HCT116 (cell line): ENCODE measurements around the gene GRIN3A. TPM values are rescaled to one million over a fixed set of nuclear protein-coding genes. Genes with fewer than 3 reads are reported as not detected.

ENCODE experiments used
- ATAC-seq: fragments of 200-7000 bp; cut with Tn5 transposase; 2 replicates; pipeline ENCODE4 v1.9.1; 2020; ENCODE audit warnings: mild to moderate bottlenecking, moderate library complexity
- BruUV-seq: library from RNA; stranded (reverse); fragments of 400-500 nt; replicated peaks from 2 replicates; lab custom pipeline; 2021; lab: Mats Ljungman, UMichigan
- CTCF ChIA-PET: fragments of 300-600 bp; sonication (Branson Sonifier 250); formaldehyde crosslinking; loops from one replicate; lab custom pipeline; 2021; ENCODE audit warnings: antibody characterized with exemption; lab: Charles Lee
- POLR2A ChIA-PET: fragments of 300-600, 350-600 bp; sonication (Branson Sonifier 250); formaldehyde crosslinking; loops from one replicate; lab custom pipeline; 2021; ENCODE audit warnings: antibody characterized with exemption; lab: Charles Lee
- RAD21 ChIA-PET, 2 experiments: fragments of 300-600 bp; sonication (Branson Sonifier 250); formaldehyde crosslinking; loops; one replicate each; lab custom pipeline; 2023; ENCODE audit warnings: low total read pairs in 2 of 2; ENCODE audit not compliant: uncharacterized antibody in 2 of 2, unreplicated experiment in 2 of 2, low non-redundant PET in 1 of 2; lab: Charles Lee
- DNase-seq: peaks from one replicate; pipeline ENCODE4 v3.0.0-alpha.2; 2010; ENCODE audit warnings: low read depth, low spot score
- H2AFZ ChIP-seq: fragments of 200-600 bp; shearing (Covaris generic), sonication (generic); 2 replicates; pipeline ENCODE4 v1.6.1; 2017; ENCODE audit warnings: low read depth, mixed run types, mixed read lengths, antibody characterized with exemption, low read length; ENCODE audit not compliant: poor library complexity, severe bottlenecking
- H3K27ac ChIP-seq: 2 replicates; pipeline ENCODE4 v1.5.1; 2012; ENCODE audit warnings: low read depth, low read length
- H3K27me3 ChIP-seq: fragments of 200-600 bp; sonication (generic); 2 replicates; pipeline ENCODE4 v1.6.1; 2016; ENCODE audit warnings: mixed run types, low read length, mixed read lengths; ENCODE audit not compliant: insufficient read depth
- H3K36me3 ChIP-seq, 2 experiments: fragments of 200-500 bp in 1 of 2; fragments of 200-600 bp in 1 of 2; sonication (Bioruptor generic) in 1 of 2; sonication (generic) in 1 of 2; 2 replicates each; pipeline versions ENCODE4 v1.5.1 to v1.6.1; 2014 to 2016; ENCODE audit warnings: low read length in 2 of 2, inconsistent platforms in 1 of 2, mixed read lengths in 1 of 2, mixed run types in 1 of 2; ENCODE audit not compliant: insufficient read depth in 2 of 2, control insufficient read depth in 1 of 2
- H3K4me1 ChIP-seq, 2 experiments: fragments of 200-600 bp in 1 of 2; sonication (generic) in 1 of 2; 2 replicates each; pipeline versions ENCODE4 v1.5.1 to v1.6.1; 2012 to 2017; ENCODE audit warnings: low read length in 2 of 2, inconsistent platforms in 1 of 2, mild to moderate bottlenecking in 1 of 2, mixed read lengths in 1 of 2, mixed run types in 1 of 2, moderate library complexity in 1 of 2; ENCODE audit not compliant: insufficient read depth in 2 of 2, control insufficient read depth in 1 of 2
- H3K4me2 ChIP-seq: fragments of 200-600 bp; sonication (generic); 2 replicates; pipeline ENCODE4 v1.6.1; 2017; ENCODE audit warnings: mixed run types, low read length, mixed read lengths
- H3K4me3 ChIP-seq, 2 experiments: fragments of 200-600 bp in 1 of 2; sonication (generic) in 1 of 2; replicated peaks in 1 of 2; 2 replicates each; pipeline ENCODE4 v1.5.1; 2011 to 2016; ENCODE audit warnings: low read length in 2 of 2, control low read depth in 1 of 2, low read depth in 1 of 2, mild to moderate bottlenecking in 1 of 2, mixed read lengths in 1 of 2, mixed run types in 1 of 2
- H3K79me2 ChIP-seq: fragments of 200-600 bp; sonication (generic); 2 replicates; pipeline ENCODE4 v1.6.1; 2017; ENCODE audit warnings: mild to moderate bottlenecking, mixed run types, low read length, moderate library complexity, mixed read lengths; ENCODE audit not compliant: insufficient read depth
- H3K9ac ChIP-seq: fragments of 200-600 bp; sonication (generic); 2 replicates; pipeline ENCODE4 v1.6.1; 2016; ENCODE audit warnings: low read length, mixed read lengths
- H3K9me2 ChIP-seq: fragments of 200-600 bp; sonication (generic), shearing (Covaris generic); 2 replicates; pipeline ENCODE4 v1.6.1; 2017; ENCODE audit warnings: mixed run types, mild to moderate bottlenecking, moderate library complexity; ENCODE audit not compliant: insufficient read depth
- H3K9me3 ChIP-seq, 2 experiments: fragments of 200-500 bp in 1 of 2; fragments of 200-600 bp in 1 of 2; sonication (Bioruptor generic) in 1 of 2; sonication (generic) in 1 of 2; 2 replicates each; pipeline ENCODE4 v1.6.1; 2014 to 2017; ENCODE audit warnings: low read length in 2 of 2, mixed read lengths in 2 of 2, inconsistent platforms in 1 of 2, low read depth in 1 of 2, mild to moderate bottlenecking in 1 of 2, mixed run types in 1 of 2, moderate library complexity in 1 of 2; ENCODE audit not compliant: control insufficient read depth in 1 of 2, insufficient read depth in 1 of 2
- H4K20me1 ChIP-seq: fragments of 200-600 bp; sonication (generic), shearing (Covaris generic); 2 replicates; pipeline ENCODE4 v1.6.1; 2017; ENCODE audit warnings: mixed run types, mild to moderate bottlenecking, moderate library complexity; ENCODE audit not compliant: insufficient read depth
- CBX3 ChIP-seq: IDR thresholded peaks from 2 replicates; pipeline ENCODE4 v1.6.1; 2012; ENCODE audit warnings: low read depth
- CEBPB ChIP-seq: IDR thresholded peaks from 2 replicates; pipeline ENCODE4 v1.6.1; 2012; ENCODE audit warnings: low read depth
- ELF1 ChIP-seq: IDR thresholded peaks from 2 replicates; pipeline ENCODE4 v1.6.1; 2012; ENCODE audit warnings: low read depth, borderline replicate concordance
- EZH2 ChIP-seq: fragments of 200-600 bp; sonication (generic); IDR thresholded peaks from 2 replicates; pipeline ENCODE4 v1.6.1; 2017; ENCODE audit warnings: antibody characterized with exemption, mixed run types
- FOSL1 ChIP-seq: IDR thresholded peaks from 2 replicates; pipeline ENCODE4 v1.6.1; 2012; ENCODE audit warnings: low read depth
- POLR2AphosphoS5 ChIP-seq: IDR thresholded peaks from 2 replicates; pipeline ENCODE4 v1.6.1; 2011; ENCODE audit warnings: mild to moderate bottlenecking, low read depth, low read length, moderate library complexity
- SP1 ChIP-seq: IDR thresholded peaks from 2 replicates; pipeline ENCODE4 v1.6.1; 2012; ENCODE audit warnings: low read depth
- TCF7L2 ChIP-seq: IDR thresholded peaks from 2 replicates; pipeline ENCODE4 v1.7.0; 2011; ENCODE audit warnings: borderline replicate concordance, inconsistent platforms; ENCODE audit not compliant: insufficient read depth, insufficient read length; ENCODE audit errors: extremely low read depth
- YY1 ChIP-seq: IDR thresholded peaks from 2 replicates; pipeline ENCODE4 v1.6.1; 2011; ENCODE audit warnings: low read length, low read depth, moderate library complexity, mild to moderate bottlenecking; ENCODE audit not compliant: insufficient replicate concordance; ENCODE audit errors: extremely low read depth
- ZNF274 ChIP-seq: fragments of 200-500 bp; sonication (Bioruptor generic); IDR thresholded peaks from 2 replicates; pipeline ENCODE4 v1.6.1; 2014; ENCODE audit warnings: mild to moderate bottlenecking, low read depth, low read length, inconsistent platforms
- intact Hi-C: fragments of 100-400 bp; cut with micrococcal nuclease; formaldehyde crosslinking; loops from 2 replicates; pipeline ENCODE4 v1.10.0; 2022
- total RNA-seq: library from RNA; stranded (reverse); gene quantifications from one replicate; pipeline ENCODE4 v1.2.1, GENCODE V29; 2021; ENCODE audit not compliant: unreplicated experiment
- TF ChIP-seq, protein P1 (sequence below): IDR thresholded peaks from 2 replicates; pipeline ENCODE4 v1.6.1; 2012
- TF ChIP-seq, protein P2 (sequence below), 3 experiments: fragments of 200-600 bp in 1 of 3; sonication (generic) in 1 of 3; IDR thresholded peaks in 2 of 3; conservative IDR thresholded peaks in 1 of 3; 2 replicates each; pipeline ENCODE4 v1.5.1; 2012 to 2017; ENCODE audit warnings: low read depth in 2 of 3, low read length in 2 of 3, antibody characterized with exemption in 1 of 3, borderline replicate concordance in 1 of 3, control low read depth in 1 of 3, mild to moderate bottlenecking in 1 of 3, mixed read lengths in 1 of 3, mixed run types in 1 of 3, moderate library complexity in 1 of 3; ENCODE audit not compliant: insufficient read depth in 1 of 3

GRIN3A gene
- total RNA-seq, 1 experiment from 2014 or later: not detected

- BruUV-seq: no TSS peak
- H3K4me2 ChIP-seq: no peak overlapping the region
- TF ChIP-seq, protein P1, sequence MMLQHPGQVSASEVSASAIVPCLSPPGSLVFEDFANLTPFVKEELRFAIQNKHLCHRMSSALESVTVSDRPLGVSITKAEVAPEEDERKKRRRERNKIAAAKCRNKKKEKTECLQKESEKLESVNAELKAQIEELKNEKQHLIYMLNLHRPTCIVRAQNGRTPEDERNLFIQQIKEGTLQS: no peak
- TF ChIP-seq CEBPB (no peak), CBX3 (no peak), POLR2AphosphoS5 (no peak), FOSL1 (no peak), SP1 (no peak), EZH2 (no peak), TCF7L2 (no peak), ELF1 (no peak), YY1 (no peak)
- no peak for DNase-seq
- no peak overlapping the region for H3K4me3 ChIP-seq
- no peaks in the 10 kb centered on the region for H3K4me1 ChIP-seq
- no peaks in the 10 kb centered on the region for H3K36me3 ChIP-seq
- no peaks in the 10 kb centered on the region for H3K9me3 ChIP-seq
- H3K9me2 ChIP-seq: no peaks in the 10 kb centered on the region
- H3K27ac ChIP-seq: no peak overlapping the region
- ChIA-PET POLR2A (no interaction called here), CTCF (no interaction called here), RAD21 (no interaction called here)
- H4K20me1 ChIP-seq: no peaks in the 10 kb centered on the region
- H3K79me2 ChIP-seq: no peaks in the 10 kb centered on the region
- H2AFZ ChIP-seq: no peak overlapping the region
- intact Hi-C loops: no loop called here
- H3K27me3 ChIP-seq: peaks cover 9% of the 10 kb centered on the region
- ATAC-seq: no peak
- no peak overlapping the region for H3K9ac ChIP-seq
Measured at GRCh38 chr9:101625876-101626275, 112.6 kb downstream of the GRIN3A start.

- no TSS peak for BruUV-seq
- ChIA-PET RAD21 (no interaction called here), CTCF (no interaction called here), POLR2A (no interaction called here)
- no peaks in the 10 kb centered on the region for H3K9me2 ChIP-seq
- no peak overlapping the region for H3K27ac ChIP-seq
- H3K27me3 ChIP-seq: peaks cover 9% of the 10 kb centered on the region
- no peak overlapping the region for H3K4me3 ChIP-seq
- no peaks in the 10 kb centered on the region for H4K20me1 ChIP-seq
- H3K4me1 ChIP-seq: no peaks in the 10 kb centered on the region
- intact Hi-C loops: no loop called here
- H3K36me3 ChIP-seq: no peaks in the 10 kb centered on the region
- H3K4me2 ChIP-seq: no peak overlapping the region
- H2AFZ ChIP-seq: no peak overlapping the region
- DNase-seq (no peak), ATAC-seq (no peak)
- H3K9ac ChIP-seq: no peak overlapping the region
- no peaks in the 10 kb centered on the region for H3K9me3 ChIP-seq
- H3K79me2 ChIP-seq: no peaks in the 10 kb centered on the region
- no peak for TF ChIP-seq YY1
- TF ChIP-seq, protein P2, sequence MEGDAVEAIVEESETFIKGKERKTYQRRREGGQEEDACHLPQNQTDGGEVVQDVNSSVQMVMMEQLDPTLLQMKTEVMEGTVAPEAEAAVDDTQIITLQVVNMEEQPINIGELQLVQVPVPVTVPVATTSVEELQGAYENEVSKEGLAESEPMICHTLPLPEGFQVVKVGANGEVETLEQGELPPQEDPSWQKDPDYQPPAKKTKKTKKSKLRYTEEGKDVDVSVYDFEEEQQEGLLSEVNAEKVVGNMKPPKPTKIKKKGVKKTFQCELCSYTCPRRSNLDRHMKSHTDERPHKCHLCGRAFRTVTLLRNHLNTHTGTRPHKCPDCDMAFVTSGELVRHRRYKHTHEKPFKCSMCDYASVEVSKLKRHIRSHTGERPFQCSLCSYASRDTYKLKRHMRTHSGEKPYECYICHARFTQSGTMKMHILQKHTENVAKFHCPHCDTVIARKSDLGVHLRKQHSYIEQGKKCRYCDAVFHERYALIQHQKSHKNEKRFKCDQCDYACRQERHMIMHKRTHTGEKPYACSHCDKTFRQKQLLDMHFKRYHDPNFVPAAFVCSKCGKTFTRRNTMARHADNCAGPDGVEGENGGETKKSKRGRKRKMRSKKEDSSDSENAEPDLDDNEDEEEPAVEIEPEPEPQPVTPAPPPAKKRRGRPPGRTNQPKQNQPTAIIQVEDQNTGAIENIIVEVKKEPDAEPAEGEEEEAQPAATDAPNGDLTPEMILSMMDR (IDR thresholded peaks at IDR 0.05 in 2 of 3, conservative IDR thresholded peaks at IDR 0.05 in 1 of 3; ENCODE audit: borderline replicate concordance in 1 of 3, insufficient read depth in 1 of 3, low read depth in 2 of 3, low read length in 2 of 3): no peak
- TF ChIP-seq ZNF274: no peak
Measured at GRCh38 chr9:101620452-101620851, 118.0 kb downstream of the GRIN3A start.
